HepG2 (cell line): ENCODE data around the gene CARS1. TPM values are rescaled to one million over a fixed set of nuclear protein-coding genes. Genes with fewer than 3 reads are reported as not detected.

Experiments used
- ATAC-seq: fragments of 200-7000 bp; cut with Tn5 transposase; 3 replicates; pipeline ENCODE4 v1.9.1; 2020; ENCODE audit warnings: mild to moderate bottlenecking, moderate library complexity
- BruUV-seq: library from RNA; stranded (reverse); fragments of 400-500 nt; replicated peaks from 2 replicates; lab custom pipeline; 2021; lab: Mats Ljungman, UMichigan
- CTCF ChIA-PET: fragments of 300-600 bp; formaldehyde crosslinking; extraction: SDS; loops from one replicate; lab custom pipeline; 2021; ENCODE audit warnings: low total read pairs, inconsistent platforms, low intra/inter-chr PET ratio; lab: Yijun Ruan, JAX
- POLR2A ChIA-PET: fragments of 350-600 bp; sonication (Branson Sonifier 250); formaldehyde crosslinking; loops from one replicate; lab custom pipeline; 2020; ENCODE audit warnings: antibody characterized with exemption, inconsistent platforms; lab: Yijun Ruan, JAX
- DNase-seq: peaks from one replicate; pipeline ENCODE4 v3.0.0-alpha.2; 2015; ENCODE audit warnings: low spot score
- FAIRE-seq: peaks from 3 replicates; lab custom pipeline; 2011; peaks lifted over from hg19 to GRCh38; lab: Jason Lieb, UNC
- H2AFZ ChIP-seq: one replicate; pipeline ENCODE4 v1.6.1; 2011; ENCODE audit warnings: low read length, inconsistent platforms
- H3K27ac ChIP-seq: fragments of 300-600 bp; 3 replicates; pipeline ENCODE4 v1.8.0; 2011; ENCODE audit warnings: mixed run types, mild to moderate bottlenecking, mixed read lengths, low read length, inconsistent platforms; ENCODE audit not compliant: insufficient read depth; ENCODE audit errors: extremely low read length
- H3K27me3 ChIP-seq, 2 experiments: fragments of 200-600 bp in 1 of 2; 2 replicates in 1 of 2; 3 replicates in 1 of 2; pipeline versions ENCODE4 v1.6.0 to v1.8.0; 2011; ENCODE audit warnings: low read length in 2 of 2, mild to moderate bottlenecking in 2 of 2, moderate library complexity in 2 of 2, inconsistent platforms in 1 of 2; ENCODE audit not compliant: insufficient read depth in 2 of 2, control insufficient read depth in 1 of 2
- H3K36me3 ChIP-seq, 2 experiments: fragments of 200-600 bp in 1 of 2; replicated peaks in 1 of 2; 2 replicates in 1 of 2; 3 replicates in 1 of 2; pipeline versions ENCODE4 v1.5.1 to v1.8.0; 2011; ENCODE audit warnings: low read length in 2 of 2, inconsistent platforms in 1 of 2; ENCODE audit not compliant: insufficient read depth in 2 of 2, control insufficient read depth in 1 of 2
- H3K4me1 ChIP-seq: 2 replicates; pipeline ENCODE4 v1.5.1; 2012; ENCODE audit warnings: low read length, inconsistent platforms; ENCODE audit not compliant: insufficient read depth
- H3K4me2 ChIP-seq: 2 replicates; pipeline ENCODE4 v1.6.0; 2011; ENCODE audit warnings: low read depth, low read length, inconsistent platforms
- H3K4me3 ChIP-seq, 3 experiments: fragments of 200-600 bp in 1 of 3; sonication (generic), shearing (Covaris generic) in 1 of 3; replicated peaks in 1 of 3; 2 replicates each; pipeline ENCODE4 v1.5.1; 2011 to 2016; ENCODE audit warnings: low read length in 3 of 3, inconsistent platforms in 2 of 3, low read depth in 2 of 3, mild to moderate bottlenecking in 2 of 3, control low read depth in 1 of 3, mixed read lengths in 1 of 3; ENCODE audit not compliant: insufficient read depth in 1 of 3
- H3K79me2 ChIP-seq: one replicate; pipeline ENCODE4 v1.6.1; 2011; ENCODE audit warnings: low read length, inconsistent platforms; ENCODE audit not compliant: insufficient read depth
- H3K9ac ChIP-seq: 2 replicates; pipeline ENCODE4 v1.6.0; 2011; ENCODE audit warnings: mild to moderate bottlenecking, low read depth, low read length, inconsistent platforms; ENCODE audit not compliant: insufficient read depth
- H3K9me3 ChIP-seq: 2 replicates; pipeline ENCODE4 v1.5.1; 2012; ENCODE audit warnings: mild to moderate bottlenecking, low read length
- H4K20me1 ChIP-seq: 2 replicates; pipeline ENCODE4 v1.6.0; 2011; ENCODE audit warnings: inconsistent platforms, mild to moderate bottlenecking, low read length, moderate library complexity; ENCODE audit not compliant: insufficient read depth
- CTCF ChIP-seq: sonication (generic); formaldehyde crosslinking; IDR thresholded peaks from 2 replicates; pipeline ENCODE4 v1.5.0; 2020; ENCODE audit warnings: mild to moderate bottlenecking, missing genetic modification reagents, moderate library complexity
- ELF1 ChIP-seq: sonication (generic); formaldehyde crosslinking; IDR thresholded peaks from 2 replicates; pipeline ENCODE4 v1.4.0; 2020; ENCODE audit warnings: missing genetic modification reagents
- GRHL1 ChIP-seq: sonication (generic); formaldehyde crosslinking; conservative IDR thresholded peaks from 2 replicates; pipeline ENCODE4 v1.8.0; 2022; ENCODE audit warnings: missing genetic modification reagents
- HOXA7 ChIP-seq: sonication (generic); formaldehyde crosslinking; IDR thresholded peaks from 2 replicates; pipeline ENCODE4 v1.8.1; 2022; ENCODE audit warnings: mild to moderate bottlenecking, missing genetic modification reagents, moderate library complexity
- NR2F1 ChIP-seq, 2 experiments: fragments of 450-650 bp in 1 of 2; formaldehyde crosslinking in 1 of 2; IDR thresholded peaks; 2 replicates each; pipeline versions ENCODE4 v1.5.0 to v1.6.1; 2016 to 2020; ENCODE audit warnings: mild to moderate bottlenecking in 1 of 2, missing compliant biosample characterization in 1 of 2, missing genetic modification reagents in 1 of 2, moderate library complexity in 1 of 2
- TBX3 ChIP-seq: fragments of 450-650 bp; IDR thresholded peaks from 2 replicates; pipeline ENCODE4 v1.6.1; 2017; ENCODE audit warnings: antibody characterized with exemption, mild to moderate bottlenecking, inconsistent platforms, borderline replicate concordance
- ZBTB7B ChIP-seq: sonication (generic); formaldehyde crosslinking; IDR thresholded peaks from 2 replicates; pipeline ENCODE4 v1.4.0; 2020; ENCODE audit warnings: missing genetic modification reagents
- ZNF264 ChIP-seq: sonication (generic); formaldehyde crosslinking; IDR thresholded peaks from 2 replicates; pipeline ENCODE4 v1.4.0; 2020; ENCODE audit warnings: missing genetic modification reagents
- ZNF432 ChIP-seq: sonication (generic); formaldehyde crosslinking; IDR thresholded peaks from 2 replicates; pipeline ENCODE4 v1.5.0; 2020; ENCODE audit warnings: missing genetic modification reagents, mild to moderate bottlenecking, borderline replicate concordance
- ZNF660 ChIP-seq: sonication (generic); formaldehyde crosslinking; IDR thresholded peaks from 2 replicates; pipeline ENCODE4 v1.5.1; 2020; ENCODE audit warnings: mild to moderate bottlenecking, low read depth, missing genetic modification reagents, borderline replicate concordance
- ZNF766 ChIP-seq: sonication (generic); formaldehyde crosslinking; IDR thresholded peaks from 2 replicates; pipeline ENCODE4 v1.5.0; 2020; ENCODE audit warnings: missing genetic modification reagents, borderline replicate concordance
- WGBS: methylation state at CpG from one replicate; pipeline ENCODE4 v1.1.6; 2017; ENCODE audit warnings: low lambda C conversion rate; 5-methylcytosine and 5-hydroxymethylcytosine counted together
- in situ Hi-C: cut with HindIII; loops from 2 replicates; pipeline ENCODE4 v1.10.0; 2017; ENCODE audit warnings: low pct_unique_long_range_greater_than_20kb; ENCODE audit not compliant: extremely low pct_ligation_motif_present
- intact Hi-C: fragments of 100-400 bp; cut with micrococcal nuclease; formaldehyde crosslinking; loops from one replicate; pipeline ENCODE4 v1.10.0; 2022; ENCODE audit not compliant: unreplicated experiment
- polyA plus RNA-seq, 8 experiments: library from polyadenylated mRNA; depleted of rRNA in 3 of 8; stranded (reverse) in 7 of 8; unstranded in 1 of 8; fragments of >200 nt; fragmentation: Illumina TruSeq in 4 of 8; extraction: Trizol in 4 of 8; gene quantifications; 2 replicates each; pipeline versions ENCODE4 v1.2.1 to v1.2.3, GENCODE V29; 2011 to 2016; ENCODE audit warnings: low read depth in 4 of 8, missing spikeins in 1 of 8, mixed read lengths in 1 of 8; ENCODE audit not compliant: insufficient read depth in 1 of 8
- total RNA-seq, 5 experiments: library from RNA; depleted of rRNA; stranded (reverse); fragments of >200 nt; fragmentation: Illumina TruSeq; extraction: Trizol; gene quantifications; 2 replicates each; pipeline ENCODE4 v1.2.3, GENCODE V29; 2016; ENCODE audit warnings: low read depth in 1 of 5
- TF ChIP-seq, protein P1 (sequence below): sonication (generic); formaldehyde crosslinking; IDR thresholded peaks from 2 replicates; pipeline ENCODE4 v1.4.0; 2020; ENCODE audit warnings: missing genetic modification reagents
- TF ChIP-seq, protein P2 (sequence below): sonication (generic); formaldehyde crosslinking; IDR thresholded peaks from 2 replicates; pipeline ENCODE4 v1.8.0; 2022; ENCODE audit warnings: low read depth, missing genetic modification reagents

Gene CARS1
- total and polyA plus RNA-seq, 2 of the 13 experiments (the other 11 are each of a cell fraction or from before 2014, with no cell fraction given) = 33.8 to 47.0 TPM

- Histone ChIP-seq H3K79me2 (no peaks in the 10 kb centered on the region), H2AFZ (no peak overlapping the region), H3K4me2 (no peak overlapping the region), H3K27me3 (no peaks in the 10 kb centered on the region), H3K36me3 (peaks cover 25 to 55% of the 10 kb centered on the region in 2 experiments), H4K20me1 (peaks cover 6% of the 10 kb centered on the region), H3K27ac (no peak overlapping the region)
- no TSS peak for BruUV-seq
- intact Hi-C loops = no loop called here
- DNase-seq = no peak
- ATAC-seq = no peak
- CTCF ChIA-PET = no interaction called here
- WGBS = 84% methylated on average over 4 of the region's 5 CpGs
- TF ChIP-seq ZBTB7B (CRISPR knock-in tag) = no peak
- no peak for TF ChIP-seq ZNF766 (CRISPR knock-in tag)
- no peak for TF ChIP-seq ELF1 (CRISPR knock-in tag)
- TF ChIP-seq ZNF264 (CRISPR knock-in tag) = no peak
- TF ChIP-seq CTCF (CRISPR knock-in tag) = no peak
- no peak for TF ChIP-seq ZNF432 (CRISPR knock-in tag)
- TF ChIP-seq, protein P1, sequence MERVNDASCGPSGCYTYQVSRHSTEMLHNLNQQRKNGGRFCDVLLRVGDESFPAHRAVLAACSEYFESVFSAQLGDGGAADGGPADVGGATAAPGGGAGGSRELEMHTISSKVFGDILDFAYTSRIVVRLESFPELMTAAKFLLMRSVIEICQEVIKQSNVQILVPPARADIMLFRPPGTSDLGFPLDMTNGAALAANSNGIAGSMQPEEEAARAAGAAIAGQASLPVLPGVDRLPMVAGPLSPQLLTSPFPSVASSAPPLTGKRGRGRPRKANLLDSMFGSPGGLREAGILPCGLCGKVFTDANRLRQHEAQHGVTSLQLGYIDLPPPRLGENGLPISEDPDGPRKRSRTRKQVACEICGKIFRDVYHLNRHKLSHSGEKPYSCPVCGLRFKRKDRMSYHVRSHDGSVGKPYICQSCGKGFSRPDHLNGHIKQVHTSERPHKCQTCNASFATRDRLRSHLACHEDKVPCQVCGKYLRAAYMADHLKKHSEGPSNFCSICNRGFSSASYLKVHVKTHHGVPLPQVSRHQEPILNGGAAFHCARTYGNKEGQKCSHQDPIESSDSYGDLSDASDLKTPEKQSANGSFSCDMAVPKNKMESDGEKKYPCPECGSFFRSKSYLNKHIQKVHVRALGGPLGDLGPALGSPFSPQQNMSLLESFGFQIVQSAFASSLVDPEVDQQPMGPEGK (CRISPR knock-in tag) = no peak
- TF ChIP-seq HOXA7 (CRISPR knock-in tag) = no peak
- TF ChIP-seq, protein P2, sequence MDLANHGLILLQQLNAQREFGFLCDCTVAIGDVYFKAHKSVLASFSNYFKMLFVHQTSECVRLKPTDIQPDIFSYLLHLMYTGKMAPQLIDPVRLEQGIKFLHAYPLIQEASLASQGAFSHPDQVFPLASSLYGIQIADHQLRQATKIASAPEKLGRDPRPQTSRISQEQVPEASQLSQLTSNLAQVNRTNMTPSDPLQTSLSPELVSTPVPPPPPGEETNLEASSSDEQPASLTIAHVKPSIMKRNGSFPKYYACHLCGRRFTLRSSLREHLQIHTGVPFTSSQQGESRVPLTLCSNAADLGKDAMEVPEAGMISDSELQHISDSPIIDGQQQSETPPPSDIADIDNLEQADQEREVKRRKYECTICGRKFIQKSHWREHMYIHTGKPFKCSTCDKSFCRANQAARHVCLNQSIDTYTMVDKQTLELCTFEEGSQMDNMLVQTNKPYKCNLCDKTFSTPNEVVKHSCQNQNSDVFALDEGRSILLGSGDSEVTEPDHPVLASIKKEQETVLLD (CRISPR knock-in tag) = no peak
- TF ChIP-seq NR2F1 (CRISPR knock-in tag; IDR thresholded peaks at IDR 0.05) = no peak
- no peak for TF ChIP-seq TBX3
- TF ChIP-seq ZNF660 (CRISPR knock-in tag) = no peak
- TF ChIP-seq GRHL1 (CRISPR knock-in tag) = no peak
- TF ChIP-seq, all 625 proteins: peak for 0
- Histone ChIP-seq H3K4me3 (no peak overlapping the region), H3K9ac (no peak overlapping the region), H3K9me3 (no peaks in the 10 kb centered on the region), H3K4me1 (peaks cover 22% of the 10 kb centered on the region)
- in situ Hi-C loops = no loop called here
- no peak for FAIRE-seq
- POLR2A ChIA-PET = no interaction called here
These were observed 38.6 kb downstream of the CARS1 start for GRCh38 chr11:3018596-3018995.
